Endothelial cell of umbilical vein (primary cell): ENCODE results near the gene NUDT3. TPM values are rescaled to one million over a fixed set of nuclear protein-coding genes. Genes with fewer than 3 reads are reported as not detected.

Experiments
- BruUV-seq: library from RNA; stranded (reverse); fragments of 400-500 nt; replicated peaks from 2 replicates; lab custom pipeline; 2021; lab: Mats Ljungman, UMichigan
- CTCF ChIA-PET: fragments of 300-600, 350-600 bp; sonication (Branson Sonifier 250); formaldehyde crosslinking; loops from one replicate; lab custom pipeline; 2021; ENCODE audit warnings: antibody characterized with exemption, inconsistent platforms; lab: Charles Lee
- POLR2A ChIA-PET: fragments of 300-600, 350-600 bp; sonication (Branson Sonifier 250); formaldehyde crosslinking; loops from one replicate; lab custom pipeline; 2021; ENCODE audit warnings: antibody characterized with exemption, inconsistent platforms; lab: Charles Lee
- DNase-seq: peaks from one replicate; pipeline ENCODE4 v3.0.0-alpha.2; 2011; ENCODE audit warnings: low read depth, low spot score
- FAIRE-seq: peaks from 2 replicates; lab custom pipeline; 2011; peaks lifted over from hg19 to GRCh38; lab: Jason Lieb, UNC
- H2AFZ ChIP-seq: 2 replicates; pipeline ENCODE4 v1.6.0; 2012; ENCODE audit warnings: low read depth, low read length, control low read depth, inconsistent platforms
- H3K27ac ChIP-seq: 2 replicates; pipeline ENCODE4 v1.5.1; 2011; ENCODE audit warnings: low read depth, mild to moderate bottlenecking, control low read depth, low read length, moderate library complexity; ENCODE audit not compliant: insufficient read depth
- H3K27me3 ChIP-seq, 2 experiments: 2 replicates each; pipeline versions ENCODE4 v1.6.0 to v1.6.1; 2011; ENCODE audit warnings: low read length in 2 of 2, mixed read lengths in 1 of 2; ENCODE audit not compliant: control insufficient read depth in 2 of 2, insufficient read depth in 2 of 2
- H3K36me3 ChIP-seq, 2 experiments: 2 replicates in 1 of 2; 3 replicates in 1 of 2; pipeline ENCODE4 v1.5.1; 2011; ENCODE audit warnings: low read length in 2 of 2, mild to moderate bottlenecking in 1 of 2, moderate library complexity in 1 of 2; ENCODE audit not compliant: control insufficient read depth in 2 of 2, insufficient read depth in 2 of 2; ENCODE audit errors: extremely low read depth in 1 of 2
- H3K4me1 ChIP-seq: 3 replicates; pipeline ENCODE4 v1.5.1; 2011; ENCODE audit warnings: mild to moderate bottlenecking, low read length; ENCODE audit not compliant: control insufficient read depth, insufficient read depth; ENCODE audit errors: extremely low read depth
- H3K4me2 ChIP-seq: 2 replicates; pipeline ENCODE4 v1.6.1; 2011; ENCODE audit warnings: low read length, control low read depth, mixed read lengths; ENCODE audit not compliant: insufficient read depth
- H3K4me3 ChIP-seq, 3 experiments: fragments of 200-600 bp in 1 of 3; sonication (generic), shearing (Covaris generic) in 1 of 3; replicated peaks in 1 of 3; 2 replicates each; pipeline ENCODE4 v1.5.1; 2011 to 2016; ENCODE audit warnings: control low read depth in 3 of 3, low read length in 3 of 3, mild to moderate bottlenecking in 2 of 3, inconsistent platforms in 1 of 3, low read depth in 1 of 3, moderate library complexity in 1 of 3; ENCODE audit not compliant: insufficient read depth in 1 of 3
- H3K79me2 ChIP-seq: 2 replicates; pipeline ENCODE4 v1.6.0; 2012; ENCODE audit warnings: low read length, inconsistent platforms; ENCODE audit not compliant: control insufficient read depth, insufficient read depth
- H3K9ac ChIP-seq: replicated peaks from 2 replicates; pipeline ENCODE3; 2011; ENCODE audit warnings: low read length, control low read depth; ENCODE audit not compliant: insufficient read depth; ENCODE audit errors: extremely low read depth
- H3K9me1 ChIP-seq: replicated peaks from 3 replicates; pipeline ENCODE4 v1.6.0; 2011; ENCODE audit warnings: mild to moderate bottlenecking, low read length; ENCODE audit not compliant: control insufficient read depth, insufficient read depth; ENCODE audit errors: extremely low read depth
- H3K9me3 ChIP-seq: replicated peaks from 2 replicates; pipeline ENCODE4 v1.5.1; 2012; ENCODE audit warnings: low read length, inconsistent platforms; ENCODE audit not compliant: control insufficient read depth, insufficient read depth
- H4K20me1 ChIP-seq: replicated peaks from 2 replicates; pipeline ENCODE3; 2011; ENCODE audit warnings: mild to moderate bottlenecking, low read length; ENCODE audit not compliant: control insufficient read depth, insufficient read depth; ENCODE audit errors: extremely low read depth
- JUN ChIP-seq: IDR thresholded peaks from 2 replicates; pipeline ENCODE4 v1.6.1; 2011; ENCODE audit warnings: borderline replicate concordance, low read depth; ENCODE audit not compliant: insufficient read length, insufficient read depth
- MYC ChIP-seq: IDR thresholded peaks from one replicate; pipeline ENCODE4 v1.6.1; 2011; ENCODE audit warnings: mild to moderate bottlenecking, low read depth, low read length
- POLR2A ChIP-seq: IDR thresholded peaks from 2 replicates; pipeline ENCODE4 v1.6.1; 2012; ENCODE audit warnings: low read depth, mild to moderate bottlenecking, control low read depth, low read length
- dilution Hi-C: fragments of 300-500 bp; cut with MboI; formaldehyde crosslinking; loops from one replicate; pipeline ENCODE4 v1.15.0; 2019; ENCODE audit warnings: low sequenced_read_pairs; ENCODE audit not compliant: extremely low pct_ligation_motif_present
- intact Hi-C: fragments of 100-400 bp; cut with micrococcal nuclease; formaldehyde crosslinking; loops from one replicate; pipeline ENCODE4 v1.10.0; 2022
- polyA plus RNA-seq, 4 experiments: library from polyadenylated mRNA; depleted of rRNA in 3 of 4; stranded (reverse) in 3 of 4; unstranded in 1 of 4; fragments of >200 nt; gene quantifications; 2 replicates each; pipeline versions ENCODE4 v1.2.1 to v1.2.3, GENCODE V29; 2011 to 2012; ENCODE audit warnings: missing spikeins in 1 of 4
- total RNA-seq: library from RNA; stranded (reverse); gene quantifications from 2 replicates; pipeline ENCODE4 v1.2.3, GENCODE V29; 2021

The NUDT3 gene
- total and polyA plus RNA-seq, 2 donors (not counting 3 experiments of a cell fraction or from before 2014, with no cell fraction given), result 11.9 to 30.9 TPM

GRCh38 chr6:34390531-34391472 lies 1.7 kb downstream of the NUDT3 start:
- H3K9me3 ChIP-seq, result no peaks in the 10 kb centered on the region
- peak; percentile 26 for TF ChIP-seq POLR2A
- TF ChIP-seq JUN, result no peak
- H3K4me2 ChIP-seq, result peak overlapping the region; percentile 98
- DNase-seq (peak; percentile 66), FAIRE-seq (peak; percentile 74)
- H3K9me1 ChIP-seq, result no peaks in the 10 kb centered on the region
- dilution Hi-C loops, result no loop called here
- BruUV-seq, result TSS peak; percentile 47
- no peaks in the 10 kb centered on the region for H3K27me3 ChIP-seq
- H3K4me3 ChIP-seq, result peak overlapping the region; percentile 84 to 98 (median 96)
- peak overlapping the region; percentile 79 for H3K9ac ChIP-seq
- CTCF ChIA-PET, result interaction anchor here (0.6 to 4.5 kb wide), 10 partner anchors 8 to 468 kb away, joined by 3 to 35 read pairs (median 4); partner anchors contain the start of gene SMIM29
- POLR2A ChIA-PET, result interaction anchor here (1.7 kb wide), 1 partner anchor 146 kb away, joined by 4 read pairs; no protein-coding TSS in a partner anchor
- peak overlapping the region; percentile 28 for H2AFZ ChIP-seq
- no peaks in the 10 kb centered on the region for H3K36me3 ChIP-seq
- peaks cover 63% of the 10 kb centered on the region for H3K79me2 ChIP-seq
- H3K4me1 ChIP-seq, result peaks cover 11% of the 10 kb centered on the region
- H4K20me1 ChIP-seq, result no peaks in the 10 kb centered on the region
- intact Hi-C loops, result loop anchor here (1.0 to 5.0 kb wide), 2 partner anchors 21 to 69 kb away; no protein-coding TSS in a partner anchor
- H3K27ac ChIP-seq, result peak overlapping the region; percentile 27

- Histone ChIP-seq H3K9me1 (no peaks in the 10 kb centered on the region), H3K4me3 (no peak overlapping the region), H3K9ac (no peak overlapping the region), H3K4me1 (peaks cover 11% of the 10 kb centered on the region), H2AFZ (no peak overlapping the region), H3K27ac (no peak overlapping the region), H3K4me2 (no peak overlapping the region), H3K36me3 (no peaks in the 10 kb centered on the region), H3K79me2 (peaks cover 79% of the 10 kb centered on the region), H3K27me3 (no peaks in the 10 kb centered on the region), H3K9me3 (no peaks in the 10 kb centered on the region), H4K20me1 (no peaks in the 10 kb centered on the region)
- no peak for DNase-seq
- TF ChIP-seq MYC, result no peak
- CTCF ChIA-PET, result interaction anchor here (1.0 kb wide), 1 partner anchor 140 kb away, joined by 4 read pairs; no protein-coding TSS in a partner anchor
- FAIRE-seq, result no peak
- no TSS peak for BruUV-seq
- dilution Hi-C loops, result no loop called here
- intact Hi-C loops, result no loop called here
- POLR2A ChIA-PET, result no interaction called here
Observed at GRCh38 chr6:34389034-34389433, 3.4 kb downstream of the NUDT3 start.
